Erythroblast (primary cell): ENCODE measurements around the gene TBX19.

Experiments used
- GATA1 ChIP-seq: IDR thresholded peaks from 2 replicates; pipeline ENCODE4 v1.6.1; 2011; ENCODE audit warnings: low read depth, mild to moderate bottlenecking, control low read depth, low read length, moderate library complexity
- POLR2A ChIP-seq: IDR thresholded peaks from 2 replicates; pipeline ENCODE4 v1.6.1; 2011; ENCODE audit warnings: mild to moderate bottlenecking, low read length

DNA sequence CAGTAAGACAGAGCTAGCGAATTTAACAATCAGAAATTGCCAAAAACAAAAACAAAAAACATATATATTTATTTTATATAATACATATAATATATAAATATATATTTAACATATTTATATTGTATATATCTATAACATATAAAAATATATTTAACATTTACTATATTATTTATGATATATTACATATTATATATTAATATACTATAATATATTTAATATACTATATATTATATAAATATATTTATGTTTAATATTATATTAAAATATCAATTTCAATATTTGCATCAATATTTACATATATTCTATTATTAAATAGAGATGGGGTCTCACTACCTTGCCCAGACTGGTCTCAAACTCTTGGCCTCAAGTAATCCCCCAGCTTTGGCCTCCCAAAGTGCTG is 50.9 kb downstream of the TBX19 start:
- TF ChIP-seq POLR2A (no peak), GATA1 (no peak)
